GM19099 (cell line): Measurements from ENCODE around the gene RNF214.

ENCODE experiments used
- POLR2A ChIP-seq: IDR thresholded peaks from 3 replicates; pipeline ENCODE4 v1.6.1; 2011; ENCODE audit warnings: low read depth; ENCODE audit not compliant: insufficient read length; ENCODE audit errors: extremely low read depth

RNF214 gene

GRCh38 chr11:117193130-117194020, 39.1 kb upstream of the RNF214 start:
- TF ChIP-seq POLR2A: no peak

GRCh38 chr11:117194267-117194666, 38.2 kb upstream of the RNF214 start:
- no peak for TF ChIP-seq POLR2A

- no peak for TF ChIP-seq POLR2A
Measured at GRCh38 chr11:117195258-117195657, 37.2 kb upstream of the RNF214 start.

GRCh38 chr11:117195761-117196160, 36.7 kb upstream of the RNF214 start:
- TF ChIP-seq POLR2A: no peak

- no peak for TF ChIP-seq POLR2A
Measured at GRCh38 chr11:117197006-117197405, 35.5 kb upstream of the RNF214 start.

- TF ChIP-seq POLR2A: no peak
Measured at GRCh38 chr11:117197516-117198456, 34.7 kb upstream of the RNF214 start.

GRCh38 chr11:117198613-117199012, 33.9 kb upstream of the RNF214 start:
- no peak for TF ChIP-seq POLR2A

- no peak for TF ChIP-seq POLR2A
Measured at GRCh38 chr11:117199053-117199915, 33.2 kb upstream of the RNF214 start, which contains the start of gene TAGLN. Gene TAGLN, plus strand, starts transcription at chr11:117199370. Its CDS starts 3,644 bp downstream, at chr11:117203014.

- TF ChIP-seq POLR2A: no peak
Measured at GRCh38 chr11:117199916-117200812, 32.3 kb upstream of the RNF214 start.

GRCh38 chr11:117200813-117201657, 31.4 kb upstream of the RNF214 start:
- TF ChIP-seq POLR2A: no peak

- TF ChIP-seq POLR2A: no peak
Measured at GRCh38 chr11:117201658-117202305, 30.7 kb upstream of the RNF214 start.

- no peak for TF ChIP-seq POLR2A
Measured at GRCh38 chr11:117202386-117203068, 29.9 kb upstream of the RNF214 start.
